Cortex of kidney (tissue), 1 donor: ENCODE results near the gene USP37.

Experiments
- DNase-seq: peaks from one replicate; lab custom pipeline; 2025; lab: John Stamatoyannopoulos, UW

Gene USP37

DNA sequence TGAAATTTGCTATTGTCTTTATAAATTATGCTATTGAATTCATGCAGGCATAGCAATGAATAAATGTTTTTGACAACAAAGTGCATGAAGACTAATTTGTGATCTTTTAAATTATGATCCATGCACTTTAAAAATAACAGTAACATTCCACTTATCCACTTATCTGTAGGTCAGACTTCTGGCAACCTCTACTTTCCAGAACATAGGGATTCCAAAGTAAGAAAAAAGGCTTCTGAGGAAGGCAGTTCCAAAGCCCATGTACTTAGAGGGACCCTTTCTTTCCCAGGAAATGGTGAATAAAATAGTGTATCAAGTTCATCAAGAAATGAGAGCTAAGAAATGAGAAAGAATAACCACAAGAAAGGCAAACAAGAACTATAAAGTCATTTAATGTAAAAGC, 90.9 kb downstream of the USP37 start:
- no peak for DNase-seq

DNA sequence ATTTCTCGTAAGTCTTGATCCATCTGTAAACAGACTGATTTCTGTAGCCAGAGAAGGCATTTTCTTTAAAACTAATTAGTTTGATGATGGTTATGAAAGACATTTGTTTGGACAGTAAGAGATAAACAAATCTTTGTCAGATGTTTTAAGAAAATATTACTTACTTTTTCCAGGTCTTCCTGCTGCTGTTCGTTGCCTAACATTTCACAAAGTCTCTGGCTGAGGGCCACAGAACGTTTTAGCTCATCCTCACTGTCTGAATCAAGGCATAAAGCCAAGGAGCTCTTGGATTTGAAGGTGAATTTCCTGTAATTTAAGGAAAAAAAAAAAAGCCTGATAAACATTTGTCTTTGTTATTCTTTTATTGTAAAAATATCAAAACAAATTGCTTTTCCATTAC, 91.5 kb downstream of the USP37 start:
- DNase-seq: no peak

DNA sequence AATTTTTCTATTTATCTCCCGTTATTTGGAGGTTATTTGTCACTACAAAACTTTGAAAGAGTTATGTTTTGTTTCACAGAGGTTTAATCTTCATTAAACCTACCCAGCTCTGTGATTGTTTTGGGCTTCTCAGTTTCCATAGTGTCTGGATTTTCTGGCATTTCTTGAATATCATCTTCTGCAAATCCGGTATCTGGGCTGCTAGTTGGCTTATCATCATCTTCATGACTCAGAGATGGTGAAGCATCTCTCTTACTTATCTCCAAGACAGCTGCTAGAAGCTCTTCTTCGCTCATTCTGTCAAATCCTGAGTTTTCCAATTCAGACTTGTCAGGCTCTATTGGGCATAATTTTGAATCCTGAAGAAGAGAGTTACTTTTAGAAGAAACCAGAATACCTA, 93.6 kb downstream of the USP37 start:
- DNase-seq: no peak

DNA sequence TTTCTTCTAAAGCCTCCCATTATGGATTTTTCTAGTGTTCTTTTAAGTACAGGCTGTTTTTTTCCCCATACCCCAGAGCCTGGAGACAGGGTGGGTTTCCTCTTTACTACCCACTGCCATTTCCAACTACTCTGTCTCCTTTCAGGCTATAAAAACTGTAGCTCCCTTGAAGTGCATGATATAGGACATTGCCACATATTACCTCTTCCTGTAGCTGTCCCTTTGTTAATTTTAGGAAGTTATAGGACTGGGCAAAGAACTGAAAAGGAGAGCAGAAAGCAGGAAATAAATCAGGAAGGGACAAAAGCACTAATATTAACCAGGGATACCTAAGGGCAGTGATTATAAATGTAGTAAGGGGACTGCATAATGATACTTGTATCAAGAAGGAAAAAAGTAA, 95.2 kb downstream of the USP37 start:
- DNase-seq: no peak

DNA sequence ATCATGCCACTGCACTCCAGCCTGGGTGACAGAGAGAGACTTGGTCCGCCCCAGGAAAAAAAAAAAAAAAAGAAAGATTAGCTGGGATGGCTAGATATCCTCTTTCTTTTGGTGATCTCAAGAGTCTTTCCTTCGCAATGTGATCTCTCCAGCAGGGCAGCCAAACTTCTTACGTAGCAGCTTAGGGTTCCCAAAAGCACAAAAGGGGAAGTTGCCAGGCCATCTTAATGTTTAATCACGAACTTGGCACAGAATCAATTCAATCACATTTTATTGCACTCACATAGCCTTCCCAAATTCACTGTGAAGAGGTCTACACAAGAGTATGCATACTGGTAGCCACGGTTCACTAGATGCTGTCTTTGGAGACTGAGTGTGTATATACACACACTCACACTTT, 96.2 kb downstream of the USP37 start:
- no peak for DNase-seq

DNA sequence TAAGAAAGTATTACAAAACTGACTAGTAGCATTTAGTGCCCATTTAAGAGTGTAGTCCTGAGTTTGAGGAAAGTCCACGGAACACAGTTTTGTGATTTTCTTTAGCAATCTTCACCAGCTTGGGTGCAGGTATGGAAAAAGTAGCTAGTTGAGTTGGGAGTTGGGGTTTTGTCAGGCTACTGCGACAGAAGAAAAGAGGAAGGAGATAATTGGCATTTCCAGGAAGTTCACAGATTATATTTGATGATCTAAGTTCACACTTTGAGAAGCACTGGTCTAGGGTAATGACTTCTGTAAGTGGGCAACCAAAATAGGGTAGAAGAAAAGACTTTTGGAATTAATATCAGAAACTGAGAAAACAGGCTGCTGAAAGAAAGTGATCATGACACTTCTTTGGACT, 97.1 kb downstream of the USP37 start:
- no peak for DNase-seq

DNA sequence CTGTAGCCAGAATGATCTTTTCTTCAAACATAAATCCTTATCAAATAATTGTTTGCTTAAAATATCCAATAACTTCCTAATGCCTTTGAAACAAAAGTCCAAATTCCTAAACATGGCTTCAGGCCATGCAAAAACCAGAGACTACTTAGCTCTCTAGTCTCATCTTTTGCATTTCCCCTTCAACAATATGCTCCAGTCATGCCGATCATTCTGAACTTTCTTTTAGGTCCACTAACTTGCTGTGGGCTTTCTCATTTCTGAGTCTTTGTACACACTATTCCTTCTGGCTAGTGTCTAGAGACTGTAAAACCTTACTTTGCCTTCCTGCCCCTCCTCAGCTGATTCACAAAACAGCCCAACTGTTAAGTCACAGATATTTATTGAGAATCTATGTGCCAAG, 97.7 kb downstream of the USP37 start:
- no peak for DNase-seq

DNA sequence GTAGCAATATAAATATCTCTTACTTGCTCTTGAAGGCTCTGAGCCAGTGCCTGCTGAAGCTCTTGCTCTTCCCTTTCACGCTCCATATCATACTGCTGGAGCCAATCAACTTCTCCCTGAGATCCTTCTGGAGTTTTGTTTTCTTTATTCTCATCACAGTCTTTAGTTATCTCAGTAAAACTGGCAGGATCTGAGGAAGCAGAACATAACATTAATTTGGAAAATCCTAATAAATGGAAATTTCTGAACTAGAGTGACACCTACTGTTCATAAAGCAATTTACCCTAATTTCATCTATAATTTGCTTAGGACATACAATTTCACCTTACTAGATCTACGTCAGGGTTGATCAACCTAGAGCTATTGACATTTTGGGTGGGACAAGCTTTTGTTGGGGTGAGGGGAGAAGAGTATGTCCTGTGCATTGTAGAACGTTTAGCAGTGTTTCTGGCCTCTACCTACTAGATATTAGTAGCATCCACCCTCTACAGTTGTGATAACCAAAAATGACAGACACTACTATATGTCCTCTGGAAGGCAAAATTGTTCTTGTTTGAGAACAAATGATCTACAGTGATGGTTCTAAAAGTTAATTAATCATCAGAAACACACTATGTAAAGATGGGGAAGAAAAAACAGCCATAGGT, 102.0 kb downstream of the USP37 start:
- no peak for DNase-seq

DNA sequence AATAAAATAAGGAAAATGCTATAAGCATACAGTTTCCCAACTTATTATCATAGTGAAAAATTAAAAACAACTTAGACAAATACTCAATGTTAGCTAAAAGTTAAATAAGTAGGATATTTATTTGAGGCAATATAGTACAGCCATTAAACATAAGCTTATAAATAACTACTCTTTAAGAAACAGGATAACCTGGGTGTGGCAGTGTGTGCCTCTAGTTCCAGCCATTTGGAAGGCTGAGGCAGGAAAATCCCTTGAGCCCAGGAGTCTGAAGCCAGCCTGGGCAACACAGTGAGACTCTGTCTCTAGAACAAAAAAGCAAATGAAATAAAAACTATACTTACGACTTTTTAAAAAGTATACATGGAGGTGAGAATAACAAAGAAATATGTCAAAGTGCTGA, 109.6 kb downstream of the USP37 start:
- DNase-seq: no peak

DNA sequence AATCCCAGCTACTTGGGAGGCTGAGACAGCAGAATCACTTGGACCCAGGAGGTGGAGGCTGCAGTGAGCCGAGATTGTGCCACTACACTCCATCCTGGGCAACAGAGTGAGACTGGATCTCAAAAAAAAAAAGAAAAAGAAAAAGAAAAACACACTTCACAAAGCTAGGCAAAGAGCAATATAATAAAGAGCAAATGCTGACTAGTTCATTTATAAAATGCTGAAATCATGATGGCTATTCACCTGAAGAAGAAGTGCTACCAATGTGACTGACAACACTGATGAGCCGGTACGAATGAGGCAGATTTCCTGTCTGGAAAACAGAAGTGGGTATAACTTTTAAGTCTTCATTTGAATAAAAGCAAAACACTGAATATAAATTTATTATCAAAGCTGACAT, 111.3 kb downstream of the USP37 start:
- DNase-seq: no peak

DNA sequence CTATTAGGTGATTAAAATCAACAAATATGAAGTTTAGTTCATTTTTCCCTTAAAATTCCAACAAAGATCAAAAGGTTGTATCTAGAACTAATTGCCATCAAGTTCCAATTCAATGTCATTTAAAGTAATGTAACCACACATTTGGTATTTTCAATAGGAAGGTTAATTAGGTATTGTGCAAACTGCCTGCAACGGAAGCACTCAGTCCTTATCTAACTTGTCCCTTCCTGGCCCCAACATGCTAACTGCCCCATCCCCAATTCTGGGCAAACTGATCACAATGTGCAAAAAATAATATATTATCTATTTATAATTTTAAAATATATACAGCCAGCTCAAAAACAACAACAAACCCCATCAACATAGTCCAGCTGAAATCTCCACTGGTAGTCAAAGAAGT, 116.1 kb downstream of the USP37 start:
- no peak for DNase-seq

DNA sequence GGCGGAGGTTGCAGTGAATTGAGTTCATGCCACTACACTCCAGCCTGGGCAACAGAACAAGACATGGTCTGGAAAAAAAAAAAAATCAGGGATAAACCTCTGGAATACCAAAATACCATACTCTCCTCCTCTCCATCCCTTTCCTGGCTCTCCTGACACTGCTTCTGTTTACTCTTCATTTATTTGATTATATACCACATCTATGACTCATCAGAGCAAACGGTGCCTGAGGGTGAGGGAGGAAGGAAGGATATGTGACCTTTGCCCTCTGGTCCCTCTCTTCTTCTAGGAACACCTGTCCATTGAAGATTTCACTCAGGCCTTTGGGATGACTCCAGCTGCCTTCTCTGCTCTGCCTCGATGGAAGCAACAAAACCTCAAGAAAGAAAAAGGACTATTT, 119.2 kb downstream of the USP37 start:
- DNase-seq: no peak

DNA sequence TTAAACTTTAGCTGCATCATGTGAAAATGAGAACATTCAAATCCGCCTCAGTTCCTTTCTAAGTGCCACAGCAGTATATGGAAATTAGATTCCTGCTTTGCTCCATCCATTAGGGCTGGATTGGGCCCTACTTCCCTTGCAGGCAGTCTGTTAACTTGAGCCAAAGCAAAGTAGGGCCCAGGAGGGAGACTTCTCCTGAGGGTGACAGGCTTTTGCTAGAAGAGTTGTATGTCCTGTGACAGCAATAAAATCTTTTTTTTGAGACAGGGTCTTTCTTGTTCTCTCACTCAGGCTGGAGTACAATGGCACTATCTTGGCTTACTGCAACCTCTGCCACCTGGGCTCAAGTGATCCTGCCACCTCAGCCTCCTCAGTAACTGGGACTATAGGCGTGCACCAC, 121.1 kb downstream of the USP37 start:
- DNase-seq: no peak

DNA sequence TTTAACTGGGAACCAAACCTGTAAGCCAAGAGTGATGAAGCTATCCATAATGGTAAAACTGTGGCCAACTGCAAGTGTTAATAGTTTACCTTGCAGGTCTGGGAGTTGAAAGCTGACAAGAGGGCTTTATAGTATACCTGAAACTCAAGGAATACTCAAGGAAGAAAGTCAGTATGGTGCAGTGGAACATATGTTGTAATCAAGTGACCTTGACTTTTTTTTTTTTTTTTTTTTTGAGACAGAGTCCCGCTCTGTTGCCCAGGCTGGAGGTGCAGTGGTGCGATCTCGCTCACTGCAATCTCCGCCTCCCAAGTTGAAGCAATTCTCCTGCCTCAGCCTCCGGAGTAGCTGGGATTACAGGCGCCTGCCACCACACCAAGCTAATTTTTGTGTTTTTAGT, 121.6 kb downstream of the USP37 start:
- DNase-seq: no peak

DNA sequence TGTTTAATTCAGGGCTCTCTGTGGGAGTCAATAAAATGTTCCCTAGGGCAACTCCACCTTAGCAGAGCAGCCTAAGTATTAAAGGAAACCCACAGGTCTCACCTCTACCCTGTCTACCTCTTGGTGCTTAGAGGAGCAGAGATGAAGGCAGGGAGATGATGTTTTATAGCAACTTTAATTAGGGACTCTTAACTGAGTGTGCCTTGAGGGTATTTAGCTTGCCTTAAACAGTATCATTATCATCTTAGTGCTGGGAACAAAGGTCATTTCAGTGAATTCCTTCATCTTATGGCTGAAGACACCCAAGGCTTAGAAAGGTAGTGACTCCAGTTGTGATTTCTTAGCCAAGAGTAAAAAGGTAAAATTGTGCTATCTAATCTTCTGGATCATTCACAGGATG, 122.5 kb downstream of the USP37 start:
- no peak for DNase-seq

DNA sequence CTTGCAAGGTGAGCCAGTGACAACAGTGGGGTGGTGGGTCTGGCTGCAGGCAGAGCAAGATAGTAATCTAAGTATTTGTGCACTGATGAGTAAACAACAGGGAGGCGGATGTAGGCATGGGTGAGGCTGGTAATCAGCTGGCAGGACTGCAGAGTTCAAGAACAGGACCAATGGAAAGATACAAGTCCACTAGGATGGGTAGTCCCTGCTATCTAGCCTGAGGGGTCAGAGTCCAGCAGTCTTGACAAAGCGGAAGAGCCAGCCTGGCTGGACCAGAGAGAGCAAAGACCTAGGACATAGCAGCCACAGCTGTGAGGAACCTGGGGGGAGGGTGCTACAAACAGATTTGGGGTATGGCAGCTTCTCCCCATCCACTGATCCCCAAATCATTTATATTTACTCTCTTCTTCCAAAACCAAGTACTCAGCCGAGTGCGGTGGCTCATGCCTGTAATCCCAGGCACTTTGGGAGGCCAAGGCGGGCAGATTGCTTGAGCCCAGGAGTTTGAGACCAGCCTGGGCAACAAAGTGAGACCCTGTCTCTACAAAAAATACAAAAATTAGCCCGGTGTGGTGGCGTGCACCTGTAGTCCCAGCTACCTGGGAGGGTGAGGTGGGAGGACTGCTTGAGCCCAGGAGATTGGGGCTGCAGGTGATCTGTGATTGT, 123.3 kb downstream of the USP37 start:
- no peak for DNase-seq

DNA sequence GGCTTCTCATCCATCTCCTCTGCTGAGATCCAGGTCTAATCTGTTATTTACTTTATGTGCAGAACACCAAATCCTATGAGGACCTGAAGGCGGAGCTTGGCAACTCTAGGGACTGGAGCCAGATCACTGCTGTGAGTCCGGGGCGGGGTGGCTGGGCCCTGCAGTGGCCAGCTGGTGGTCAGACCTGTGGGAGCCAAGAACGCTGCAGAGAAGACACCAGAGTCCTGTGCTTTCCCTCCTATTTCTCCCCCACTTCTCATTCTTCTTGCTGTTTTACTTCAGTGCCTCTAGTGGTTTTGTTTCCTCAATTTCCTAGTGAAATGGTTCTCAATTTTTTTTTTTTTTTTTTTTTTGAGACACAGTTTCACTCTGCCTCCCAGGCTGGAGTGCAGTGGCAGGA, 129.6 kb downstream of the USP37 start:
- DNase-seq: no peak

DNA sequence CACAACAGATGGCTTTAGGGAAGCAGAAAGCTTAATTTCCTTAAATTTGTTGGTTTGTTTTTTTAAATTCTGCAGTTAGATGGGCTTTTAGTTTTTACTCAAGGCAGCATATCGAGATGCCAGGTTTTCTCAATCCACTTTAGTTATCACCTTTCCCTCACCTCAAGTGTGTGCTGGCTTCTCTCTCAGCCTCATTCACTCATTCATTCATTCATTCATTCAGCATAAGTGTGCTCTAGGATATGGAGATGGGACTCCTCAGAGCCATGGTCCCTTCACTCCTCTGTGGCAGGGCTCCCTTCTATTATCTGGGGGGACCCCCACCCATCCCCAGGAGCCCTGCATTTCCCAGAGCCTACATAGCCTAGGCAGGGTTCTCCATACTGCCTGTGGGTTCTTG, 130.2 kb downstream of the USP37 start:
- DNase-seq: no peak

DNA sequence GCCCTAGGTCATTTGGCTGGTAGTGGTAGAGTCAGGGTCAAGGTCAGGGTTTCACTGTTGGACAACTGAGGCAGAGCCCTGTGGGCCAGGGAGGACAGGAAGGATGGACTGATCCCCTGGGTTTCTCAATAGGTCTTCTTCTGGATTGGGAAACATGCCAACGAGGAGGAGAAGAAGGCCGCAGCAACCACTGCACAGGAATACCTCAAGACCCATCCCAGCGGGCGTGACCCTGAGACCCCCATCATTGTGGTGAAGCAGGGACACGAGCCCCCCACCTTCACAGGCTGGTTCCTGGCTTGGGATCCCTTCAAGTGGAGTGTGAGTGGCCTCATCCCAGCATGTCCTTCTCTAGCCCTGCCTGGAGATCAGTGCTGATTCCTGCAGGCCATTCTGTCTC, 131.2 kb downstream of the USP37 start:
- no peak for DNase-seq

DNA sequence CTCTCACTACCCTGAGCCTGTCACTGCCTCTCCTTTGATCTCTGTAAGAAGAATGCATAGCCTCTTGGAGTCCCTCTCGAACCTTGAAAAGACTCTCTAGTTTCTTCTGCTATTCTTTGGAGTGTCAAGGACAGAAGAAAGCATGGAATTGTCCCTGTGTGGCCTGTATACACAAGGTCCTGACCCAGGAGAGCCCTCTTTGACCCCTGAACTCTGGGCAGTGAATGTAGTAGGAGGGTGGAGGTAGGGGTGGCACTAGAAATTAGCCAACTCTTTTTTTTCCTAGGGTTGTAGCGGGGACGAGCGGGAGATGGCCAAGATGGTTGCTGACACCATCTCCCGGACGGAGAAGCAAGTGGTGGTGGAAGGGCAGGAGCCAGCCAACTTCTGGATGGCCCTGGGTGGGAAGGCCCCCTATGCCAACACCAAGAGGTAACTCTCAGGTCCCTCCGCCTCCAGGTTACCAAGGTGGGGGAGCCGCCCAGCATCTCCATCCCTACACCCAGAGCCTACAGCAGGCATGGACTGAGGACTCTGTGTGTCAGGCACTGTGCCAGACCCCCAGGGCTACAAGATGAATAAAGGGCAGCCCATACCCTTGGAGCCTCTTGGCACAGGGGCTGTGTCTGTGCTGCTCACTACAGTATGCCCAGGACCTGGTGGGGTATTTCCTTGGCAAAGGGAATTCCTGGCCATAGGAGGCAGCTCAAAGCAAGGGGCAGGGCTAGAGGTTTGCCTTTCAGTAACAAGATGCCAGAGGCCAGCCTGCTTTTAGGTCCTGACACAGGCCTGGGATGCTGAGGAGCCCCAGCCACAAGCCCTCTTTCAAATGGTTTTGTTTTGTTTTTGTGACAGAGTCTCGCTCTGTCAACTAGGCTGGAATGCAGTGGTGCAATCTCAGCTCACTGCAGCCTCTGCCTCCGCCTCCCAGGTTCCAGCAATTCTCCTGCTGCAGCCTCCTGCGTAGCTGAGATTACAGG, 132.9 kb downstream of the USP37 start:
- DNase-seq: no peak

DNA sequence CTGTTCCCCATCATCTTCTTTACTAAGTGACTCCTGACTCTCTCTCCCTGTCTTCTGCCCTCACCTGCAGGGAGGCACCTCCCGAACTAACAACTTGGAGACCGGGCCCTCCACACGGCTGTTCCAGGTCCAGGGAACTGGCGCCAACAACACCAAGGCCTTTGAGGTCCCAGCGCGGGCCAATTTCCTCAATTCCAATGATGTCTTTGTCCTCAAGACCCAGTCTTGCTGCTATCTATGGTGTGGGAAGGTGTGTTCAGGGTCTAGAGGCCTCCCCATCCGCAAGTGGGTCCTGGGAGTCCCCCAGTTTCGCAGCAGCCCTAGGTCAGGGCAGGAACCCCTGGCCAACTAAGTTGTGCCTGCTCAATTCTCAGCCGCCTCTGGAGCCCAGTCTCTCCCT, 133.7 kb downstream of the USP37 start:
- no peak for DNase-seq

DNA sequence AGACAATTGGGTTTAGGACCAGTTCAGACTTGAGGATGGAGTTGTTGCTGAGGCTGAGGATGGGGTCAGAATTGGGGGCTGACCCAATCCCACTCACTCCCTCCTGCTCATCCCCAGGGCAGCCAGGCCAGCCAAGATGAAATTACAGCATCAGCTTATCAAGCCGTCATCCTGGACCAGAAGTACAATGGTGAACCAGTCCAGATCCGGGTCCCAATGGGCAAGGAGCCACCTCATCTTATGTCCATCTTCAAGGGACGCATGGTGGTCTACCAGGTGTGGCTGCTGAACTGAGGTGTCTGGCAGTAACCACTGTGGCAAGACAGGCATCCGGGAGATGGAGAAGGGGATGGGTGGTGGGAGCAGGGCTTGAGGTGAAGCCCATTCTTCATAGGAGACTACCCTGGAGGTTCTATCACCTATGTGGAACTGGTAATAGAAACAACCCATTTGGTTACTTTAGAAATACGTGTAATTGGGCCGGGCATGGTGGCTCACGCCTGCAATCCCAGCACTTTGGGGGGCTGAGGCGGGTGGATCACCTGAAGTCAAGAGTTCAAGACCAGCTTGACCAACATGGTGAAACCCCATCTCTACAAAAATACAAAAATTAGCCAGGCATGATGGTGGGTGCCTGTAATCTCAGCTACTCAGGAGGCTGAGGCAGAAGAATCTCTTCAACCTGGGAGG, 135.3 kb downstream of the USP37 start:
- DNase-seq: no peak
